Measurements from ENCODE around the gene C2CD4D. TPM values are rescaled to one million over a fixed set of nuclear protein-coding genes. Genes with fewer than 3 reads are reported as not detected.

Gene C2CD4D
- total RNA-seq, 1 experiment from 2014 or later, result 0.58 TPM

DNA sequence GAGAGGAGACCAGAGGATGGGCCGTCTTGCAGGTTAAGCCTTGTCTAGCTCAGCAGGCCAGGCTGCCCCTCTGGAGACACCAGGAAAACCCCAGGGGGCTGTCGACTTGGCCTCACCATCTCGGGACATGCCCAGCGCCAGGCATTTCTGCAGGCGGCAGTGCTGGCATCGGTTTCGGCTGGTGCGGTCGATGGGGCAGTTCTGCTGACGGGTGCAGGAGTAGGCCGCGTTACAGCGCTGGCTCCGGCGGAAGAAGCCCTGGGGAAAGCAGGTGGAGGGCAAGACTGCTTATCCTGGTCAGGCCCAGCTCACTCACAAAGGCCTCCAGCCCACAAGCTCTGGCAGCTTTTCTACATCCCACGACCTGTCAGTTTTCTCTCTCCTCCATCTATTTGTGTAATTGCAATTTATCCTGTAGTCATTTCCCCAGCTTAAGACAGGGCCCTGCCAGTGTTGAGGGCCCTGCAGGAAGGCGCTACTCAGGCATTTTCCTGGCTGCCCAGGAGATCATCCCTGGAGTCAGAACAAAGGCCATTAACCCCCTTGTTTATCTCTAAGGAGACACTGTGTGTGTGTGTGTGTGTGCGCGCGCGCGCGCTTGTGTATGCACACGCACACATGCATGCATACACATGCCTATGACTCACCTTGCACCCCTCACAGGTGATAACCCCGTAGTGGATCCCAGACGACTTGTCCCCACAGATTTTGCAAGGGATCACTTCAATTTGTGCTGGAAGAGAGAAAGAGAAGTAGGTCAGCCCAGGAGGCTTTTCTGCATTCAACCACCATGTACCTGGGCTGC lies 22.9 kb downstream of the C2CD4D start:
- no peak for ATAC-seq
- Histone ChIP-seq H3F3A (ENCODE audit: low read length, unreplicated experiment) (no peaks in the 10 kb centered on the region), H3K4me2 (ENCODE audit: low read length) (no peak overlapping the region), H3K9me3 (ENCODE audit: low read length) (no peaks in the 10 kb centered on the region), H3K9me2 (replicated peaks; ENCODE audit: low read length) (no peaks in the 10 kb centered on the region), H2AFZ (ENCODE audit: low read length) (no peak overlapping the region), H3K9ac (ENCODE audit: low read length) (no peak overlapping the region), H3K4me1 (ENCODE audit: insufficient read depth, low read length) (peaks cover 7% of the 10 kb centered on the region; the same call in 1 of the 2 replicates), H3K36me3 (ENCODE audit: low read depth, low read length) (no peaks in the 10 kb centered on the region), H4K20me1 (ENCODE audit: low read length) (no peaks in the 10 kb centered on the region), H3K27me3 (ENCODE audit: low read length) (no peaks in the 10 kb centered on the region), H3K27ac (ENCODE audit: low read length) (no peak overlapping the region), H3K79me2 (ENCODE audit: low read length) (no peaks in the 10 kb centered on the region), H3K4me3 (ENCODE audit: low read length) (no peak overlapping the region)
- BruUV-seq (replicated peaks), result no TSS peak
- ChIA-PET CTCF (interaction anchor here (0.6 kb wide), 1 partner anchor 49 kb away, joined by 3 read pairs; no protein-coding TSS in a partner anchor), POLR2A (ENCODE audit: unreplicated experiment) (no interaction called here)
- no peak for DNase-seq
- TF ChIP-seq, protein P1, sequence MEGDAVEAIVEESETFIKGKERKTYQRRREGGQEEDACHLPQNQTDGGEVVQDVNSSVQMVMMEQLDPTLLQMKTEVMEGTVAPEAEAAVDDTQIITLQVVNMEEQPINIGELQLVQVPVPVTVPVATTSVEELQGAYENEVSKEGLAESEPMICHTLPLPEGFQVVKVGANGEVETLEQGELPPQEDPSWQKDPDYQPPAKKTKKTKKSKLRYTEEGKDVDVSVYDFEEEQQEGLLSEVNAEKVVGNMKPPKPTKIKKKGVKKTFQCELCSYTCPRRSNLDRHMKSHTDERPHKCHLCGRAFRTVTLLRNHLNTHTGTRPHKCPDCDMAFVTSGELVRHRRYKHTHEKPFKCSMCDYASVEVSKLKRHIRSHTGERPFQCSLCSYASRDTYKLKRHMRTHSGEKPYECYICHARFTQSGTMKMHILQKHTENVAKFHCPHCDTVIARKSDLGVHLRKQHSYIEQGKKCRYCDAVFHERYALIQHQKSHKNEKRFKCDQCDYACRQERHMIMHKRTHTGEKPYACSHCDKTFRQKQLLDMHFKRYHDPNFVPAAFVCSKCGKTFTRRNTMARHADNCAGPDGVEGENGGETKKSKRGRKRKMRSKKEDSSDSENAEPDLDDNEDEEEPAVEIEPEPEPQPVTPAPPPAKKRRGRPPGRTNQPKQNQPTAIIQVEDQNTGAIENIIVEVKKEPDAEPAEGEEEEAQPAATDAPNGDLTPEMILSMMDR (conservative IDR thresholded peaks at IDR 0.05; ENCODE audit: low read depth, low read length), result no peak
- TF ChIP-seq EZH2phosphoT487 (IDR thresholded peaks at IDR 0.05; ENCODE audit: borderline replicate concordance, low read length) (no peak), EZH2 (IDR thresholded peaks at IDR 0.05; ENCODE audit: low read length, unreplicated experiment) (no peak)
- intact Hi-C loops (cut with micrococcal nuclease), result no loop called here

GRCh38 chr1:151815716-151816327 lies 23.8 kb downstream of the C2CD4D start:
- no peak for ATAC-seq
- H3K4me1 ChIP-seq (ENCODE audit: insufficient read depth, low read length), result peaks cover 7% of the 10 kb centered on the region; the same call in 1 of the 2 replicates
- H3K36me3 ChIP-seq (ENCODE audit: low read depth, low read length), result no peaks in the 10 kb centered on the region
- H3K9ac ChIP-seq (ENCODE audit: low read length), result no peak overlapping the region
- no peak overlapping the region for H2AFZ ChIP-seq (ENCODE audit: low read length)
- H4K20me1 ChIP-seq (ENCODE audit: low read length), result no peaks in the 10 kb centered on the region
- TF ChIP-seq, protein P1 (conservative IDR thresholded peaks at IDR 0.05; ENCODE audit: low read depth, low read length), result no peak
- TF ChIP-seq EZH2 (IDR thresholded peaks at IDR 0.05; ENCODE audit: low read length, unreplicated experiment), result no peak
- TF ChIP-seq EZH2phosphoT487 (IDR thresholded peaks at IDR 0.05; ENCODE audit: borderline replicate concordance, low read length), result no peak
- no peak for DNase-seq
- no peaks in the 10 kb centered on the region for H3K9me3 ChIP-seq (ENCODE audit: low read length)
- no peak overlapping the region for H3K4me2 ChIP-seq (ENCODE audit: low read length)
- no peaks in the 10 kb centered on the region for H3F3A ChIP-seq (ENCODE audit: low read length, unreplicated experiment)
- no TSS peak for BruUV-seq (replicated peaks)
- no peaks in the 10 kb centered on the region for H3K9me2 ChIP-seq (replicated peaks; ENCODE audit: low read length)
- CTCF ChIA-PET, result no interaction called here
- H3K4me3 ChIP-seq (ENCODE audit: low read length), result no peak overlapping the region
- POLR2A ChIA-PET (ENCODE audit: unreplicated experiment), result no interaction called here
- no peaks in the 10 kb centered on the region for H3K27me3 ChIP-seq (ENCODE audit: low read length)
- no peaks in the 10 kb centered on the region for H3K79me2 ChIP-seq (ENCODE audit: low read length)
- H3K27ac ChIP-seq (ENCODE audit: low read length), result no peak overlapping the region
- intact Hi-C loops (cut with micrococcal nuclease), result no loop called here
